DOHH2 (cell line): ENCODE results near the gene GOT1.

Source experiments
- CTCF ChIP-seq: fragments of 200-600 bp; sonication (generic); IDR thresholded peaks from one replicate; pipeline ENCODE4 v1.5.1; 2014; ENCODE audit warnings: antibody characterized with exemption, mild to moderate bottlenecking, low read depth, low read length; ENCODE audit not compliant: poor library complexity, severe bottlenecking
- EZH2phosphoT487 ChIP-seq: fragments of 200-600 bp; sonication (generic); IDR thresholded peaks from 2 replicates; pipeline ENCODE4 v1.6.1; 2017; ENCODE audit warnings: borderline replicate concordance, mild to moderate bottlenecking, antibody characterized with exemption, low read length, moderate library complexity, mixed read lengths

- TF ChIP-seq CTCF (no peak), EZH2phosphoT487 (no peak)
Observed at GRCh38 chr10:99457813-99458212, 27.4 kb upstream of the GOT1 start.
